GM04504 (cell line): ENCODE measurements around the gene ST8SIA6.
"Not testable (repeated sequence)": the region's sequence is repeated elsewhere in the genome, so short reads cannot be mapped to it uniquely, and the experiment has no call there.

ENCODE experiments used
- DNase-seq: peaks from one replicate; pipeline ENCODE4 v3.0.0-alpha.2; 2012; ENCODE audit warnings: low read depth

Gene ST8SIA6

GRCh38 chr10:17426263-17426750, 28.1 kb downstream of the ST8SIA6 start:
- DNase-seq, result no peak

DNA sequence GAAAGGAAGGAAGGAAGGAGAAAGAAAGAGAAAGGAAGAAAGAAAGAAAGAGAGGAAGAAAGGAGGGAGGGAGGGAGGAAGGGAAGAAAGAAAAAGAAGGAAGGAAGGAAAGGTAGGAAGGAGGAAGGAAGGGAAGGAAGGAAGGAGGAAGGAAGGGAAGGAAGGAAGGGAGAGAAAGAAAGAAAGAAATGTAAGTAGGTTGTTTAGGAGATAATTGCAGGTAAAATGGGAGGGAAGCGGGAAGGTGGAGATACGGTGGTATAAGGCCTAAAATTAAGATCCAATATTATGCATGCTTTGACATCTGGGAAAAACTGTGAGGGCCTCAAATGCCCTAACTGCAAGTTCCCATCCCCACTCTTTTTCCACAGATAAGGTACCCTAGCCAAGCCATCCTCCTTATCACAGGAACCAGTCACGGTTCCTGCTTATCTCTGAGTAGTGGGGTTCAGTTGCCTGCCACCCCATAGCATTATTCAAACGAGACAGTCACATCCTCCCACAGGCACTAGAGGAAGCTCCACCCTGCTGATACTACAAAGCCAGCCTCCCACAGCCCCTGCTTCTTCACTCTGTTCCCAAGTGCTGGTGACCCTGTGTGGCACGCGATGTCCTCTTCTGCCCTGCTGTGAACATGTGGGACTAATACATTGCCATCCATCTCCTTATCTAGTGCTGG, 28.7 kb downstream of the ST8SIA6 start:
- no peak for DNase-seq

GRCh38 chr10:17423632-17424186, 30.7 kb downstream of the ST8SIA6 start:
- no peak for DNase-seq

GRCh38 chr10:17422931-17423330, 31.5 kb downstream of the ST8SIA6 start:
- DNase-seq, result no peak

DNA sequence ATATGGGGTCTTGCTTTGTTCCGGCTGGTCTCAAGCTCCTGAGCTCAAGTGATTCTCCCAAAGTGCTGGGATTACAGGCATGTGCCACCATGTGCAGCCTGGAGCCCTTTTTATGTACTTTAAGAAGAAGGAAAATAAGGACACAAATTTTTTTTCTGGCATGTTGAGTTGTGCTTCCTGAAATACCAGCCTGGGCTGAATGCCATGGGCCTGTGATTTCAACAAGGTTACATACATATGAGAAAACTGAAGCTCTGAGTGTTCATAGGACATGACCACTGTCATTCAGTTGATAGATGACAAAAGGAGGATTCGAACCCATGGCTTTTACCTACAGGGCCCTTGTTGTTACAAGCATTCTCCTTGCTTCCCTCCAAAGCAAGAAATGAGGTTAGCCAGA, 36.1 kb downstream of the ST8SIA6 start:
- no peak for DNase-seq

DNA sequence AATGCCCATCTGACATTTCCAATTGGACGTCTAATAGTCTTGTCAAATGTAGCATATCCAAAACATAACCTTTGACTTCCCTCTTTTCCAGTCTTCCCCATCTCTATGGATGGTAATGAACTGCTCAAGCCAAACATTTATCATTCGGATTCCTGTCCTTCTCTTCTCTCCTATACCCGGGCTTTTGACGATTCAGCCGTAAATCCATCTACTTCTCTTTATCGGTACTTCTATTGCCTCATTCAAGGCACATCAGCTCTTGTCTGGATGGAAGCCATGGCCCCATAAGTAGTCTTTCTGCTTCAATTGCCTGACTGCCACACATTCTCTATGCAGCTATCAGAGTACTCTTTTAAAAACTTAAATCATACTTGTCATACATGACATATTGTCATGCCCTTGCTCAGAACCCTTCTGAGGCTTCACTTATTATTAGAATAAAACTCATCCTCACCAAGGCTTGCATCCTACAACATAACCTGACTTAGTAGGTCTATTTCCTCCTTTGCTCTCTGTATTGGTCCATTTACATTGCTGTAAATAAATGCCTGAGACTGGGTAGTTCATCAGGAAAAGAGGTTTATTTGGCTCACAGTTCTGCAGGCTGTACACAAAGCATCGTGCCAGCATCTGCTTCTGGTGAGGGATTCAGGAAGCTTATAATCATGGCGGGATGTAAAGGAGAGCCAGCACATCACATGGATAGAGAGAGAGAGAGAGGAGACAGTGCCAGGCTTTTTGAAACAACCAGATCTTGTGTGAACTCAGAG, 37.8 kb downstream of the ST8SIA6 start:
- DNase-seq, result no peak

GRCh38 chr10:17415046-17415658, 39.2 kb downstream of the ST8SIA6 start:
- no peak for DNase-seq

DNA sequence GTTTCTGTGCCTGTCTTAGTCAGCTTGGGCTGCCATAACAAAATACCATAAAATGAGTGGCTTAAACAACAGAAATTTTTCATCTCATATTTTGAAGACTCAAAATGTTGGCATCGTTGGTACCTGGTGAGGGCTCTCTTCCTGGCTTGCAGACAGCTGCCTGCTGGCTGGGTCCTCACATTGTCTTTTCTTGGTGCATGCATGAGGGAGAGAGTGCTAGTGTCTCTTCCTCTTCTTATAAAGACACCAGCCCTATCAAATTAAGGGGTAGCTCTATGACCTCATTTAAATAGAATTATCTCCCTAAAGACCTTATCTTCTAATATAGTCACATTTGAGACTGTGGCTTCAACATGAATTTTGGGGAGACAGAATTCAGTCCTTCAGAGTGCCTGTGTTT, 39.9 kb downstream of the ST8SIA6 start:
- no peak for DNase-seq

GRCh38 chr10:17413876-17414275, 40.5 kb downstream of the ST8SIA6 start:
- no peak for DNase-seq

- no peak for DNase-seq
Measured at GRCh38 chr10:17412323-17412722, 42.1 kb downstream of the ST8SIA6 start.

- DNase-seq, result no peak
Measured at GRCh38 chr10:17410907-17411306, 43.5 kb downstream of the ST8SIA6 start.

GRCh38 chr10:17409170-17409733, 45.1 kb downstream of the ST8SIA6 start:
- DNase-seq, result no peak

- no peak for DNase-seq
Measured at GRCh38 chr10:17407047-17407446, 47.3 kb downstream of the ST8SIA6 start.

- DNase-seq, result no peak
Measured at GRCh38 chr10:17406036-17406834, 48.2 kb downstream of the ST8SIA6 start.

GRCh38 chr10:17403161-17403560, 51.2 kb downstream of the ST8SIA6 start:
- no peak for DNase-seq

GRCh38 chr10:17402040-17402439, 52.4 kb downstream of the ST8SIA6 start:
- DNase-seq, result not testable (repeated sequence)

- DNase-seq, result no peak
Measured at GRCh38 chr10:17396004-17396403, 58.4 kb downstream of the ST8SIA6 start.

DNA sequence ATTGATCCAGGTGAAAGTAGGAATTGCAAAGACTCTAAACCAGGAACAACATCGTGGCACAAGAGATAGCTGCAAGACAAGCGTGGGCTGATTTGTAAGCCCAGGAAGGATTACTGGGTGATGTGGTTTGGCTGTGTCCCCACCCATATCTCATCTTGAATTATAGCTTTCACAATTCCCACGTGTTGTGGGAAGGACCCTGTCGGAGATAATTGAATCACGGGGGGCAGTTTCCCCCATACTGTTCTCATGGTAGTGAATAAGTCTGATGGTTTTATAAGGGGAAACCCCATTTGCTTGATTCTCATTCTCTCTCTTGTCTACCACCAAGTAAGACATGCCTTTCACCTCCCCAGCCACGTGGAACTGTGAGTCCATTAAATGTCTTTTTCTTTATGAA, 59.5 kb downstream of the ST8SIA6 start:
- no peak for DNase-seq

DNA sequence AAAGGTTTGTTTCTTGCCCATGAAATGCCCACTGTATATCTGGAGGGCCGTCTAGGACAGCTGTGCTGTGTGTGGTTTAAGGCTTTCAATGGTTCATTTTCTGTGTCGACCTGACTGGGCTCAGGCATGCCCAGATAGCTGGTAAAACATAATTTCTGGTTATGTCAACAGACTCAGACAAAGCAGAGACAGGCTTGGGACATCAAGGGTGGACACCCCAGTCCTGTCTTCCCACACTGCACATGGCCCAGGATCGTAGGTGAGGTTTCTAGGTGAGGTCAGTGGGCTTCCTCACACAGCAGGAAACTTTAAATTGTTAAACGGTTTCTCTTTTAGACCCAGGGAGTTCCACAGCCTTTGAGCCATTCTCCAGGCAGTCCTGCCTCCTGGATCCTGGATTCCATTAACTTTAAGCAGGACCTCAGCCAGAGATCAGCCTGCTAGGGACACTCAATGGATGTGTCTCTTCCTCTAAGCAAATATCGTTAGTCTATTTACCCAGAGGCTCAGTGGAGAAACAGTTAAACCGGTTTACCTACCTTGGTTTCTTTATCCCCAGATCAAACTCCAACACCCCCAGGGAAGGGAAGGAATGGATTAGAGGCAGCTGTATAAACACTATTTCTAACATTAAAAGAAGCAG, 66.4 kb downstream of the ST8SIA6 start:
- DNase-seq, result no peak

- DNase-seq, result no peak
Measured at GRCh38 chr10:17386616-17387075, 67.7 kb downstream of the ST8SIA6 start.

DNA sequence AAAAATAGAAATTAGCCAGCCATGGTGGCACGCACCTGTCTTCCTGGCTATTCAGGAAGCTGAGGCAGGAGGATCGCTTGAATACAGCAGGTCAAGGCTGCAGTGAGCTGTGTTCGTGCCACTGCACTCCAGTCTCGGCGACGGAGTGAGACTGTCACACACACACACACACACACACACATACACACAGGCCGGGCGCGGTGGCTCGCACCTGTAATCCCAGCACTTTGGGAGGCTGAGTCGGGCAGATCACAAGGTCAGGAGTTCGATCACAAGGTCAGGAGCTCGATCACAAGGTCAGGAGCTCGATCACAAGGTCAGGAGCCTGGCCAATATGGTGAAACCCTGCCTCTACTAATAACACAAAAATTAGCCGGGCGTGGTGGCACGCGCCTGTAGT, 68.4 kb downstream of the ST8SIA6 start:
- DNase-seq, result no peak
